Measurements from ENCODE around the gene BANP.
"Not testable (repeated sequence)": the region's sequence is repeated elsewhere in the genome, so short reads cannot be mapped to it uniquely, and the experiment has no call there.

BANP gene

DNA sequence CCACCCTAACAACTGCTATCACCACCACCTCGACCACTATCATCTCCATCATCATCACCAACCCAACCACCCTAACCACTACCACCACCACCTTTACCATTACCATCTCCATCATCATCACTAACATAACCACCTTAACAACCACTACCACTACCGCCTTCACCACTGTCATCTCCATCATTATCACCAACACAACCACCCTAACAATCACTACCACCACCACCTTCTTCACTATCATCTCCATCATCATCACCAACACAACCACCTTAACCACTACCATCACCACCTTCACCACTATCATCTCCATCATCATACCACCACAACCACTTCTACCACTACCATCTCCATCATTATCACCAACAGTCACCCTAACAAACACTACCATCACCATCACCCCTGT, 101.4 kb downstream of the BANP start:
- Histone ChIP-seq H3K9me2 (ENCODE audit: low read depth, low read length) (no peaks in the 10 kb centered on the region), H4K20me1 (ENCODE audit: insufficient read depth, low read length) (no peaks in the 10 kb centered on the region)

DNA sequence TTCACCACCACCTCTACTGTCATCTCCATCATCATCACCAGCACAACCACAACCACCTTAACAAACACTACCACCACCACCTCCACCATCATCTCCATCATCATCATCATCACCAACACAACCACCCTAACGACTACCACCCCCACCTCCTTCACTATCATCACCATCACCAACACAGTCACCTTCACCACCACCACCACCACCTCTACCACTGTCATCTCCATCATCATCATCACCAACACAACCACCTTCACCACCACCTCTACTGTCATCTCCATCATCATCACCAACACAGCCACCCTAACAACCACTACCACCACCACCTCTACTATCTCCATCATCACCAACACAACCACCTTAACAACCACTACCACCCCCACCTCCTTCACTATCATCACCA, 102.2 kb downstream of the BANP start:
- not testable (repeated sequence) for H3K79me2 ChIP-seq (ENCODE audit: insufficient read depth, low read length); H3K27me3 ChIP-seq (ENCODE audit: insufficient read depth, low read length); H3K4me3 ChIP-seq (ENCODE audit: low read depth, low read length, poor library complexity, severe bottlenecking); H2AFZ ChIP-seq (ENCODE audit: low read length); H3K4me2 ChIP-seq (ENCODE audit: low read length); H3F3A ChIP-seq (ENCODE audit: insufficient read depth, low read length); H3K9me3 ChIP-seq (ENCODE audit: low read length); H3K27ac ChIP-seq (ENCODE audit: low read depth, low read length, poor library complexity, severe bottlenecking); H3K9ac ChIP-seq (ENCODE audit: low read length); H3K9me2 ChIP-seq (ENCODE audit: low read depth, low read length); H3K4me1 ChIP-seq (ENCODE audit: insufficient read depth, low read length, severe bottlenecking); H4K20me1 ChIP-seq (ENCODE audit: insufficient read depth, low read length)
- H3K36me3 ChIP-seq (ENCODE audit: insufficient read depth, low read length): peaks cover 34% of the 10 kb centered on the region

More for the DNA sequence above, 101.4 kb downstream of the BANP start:
- TF ChIP-seq, protein P1, sequence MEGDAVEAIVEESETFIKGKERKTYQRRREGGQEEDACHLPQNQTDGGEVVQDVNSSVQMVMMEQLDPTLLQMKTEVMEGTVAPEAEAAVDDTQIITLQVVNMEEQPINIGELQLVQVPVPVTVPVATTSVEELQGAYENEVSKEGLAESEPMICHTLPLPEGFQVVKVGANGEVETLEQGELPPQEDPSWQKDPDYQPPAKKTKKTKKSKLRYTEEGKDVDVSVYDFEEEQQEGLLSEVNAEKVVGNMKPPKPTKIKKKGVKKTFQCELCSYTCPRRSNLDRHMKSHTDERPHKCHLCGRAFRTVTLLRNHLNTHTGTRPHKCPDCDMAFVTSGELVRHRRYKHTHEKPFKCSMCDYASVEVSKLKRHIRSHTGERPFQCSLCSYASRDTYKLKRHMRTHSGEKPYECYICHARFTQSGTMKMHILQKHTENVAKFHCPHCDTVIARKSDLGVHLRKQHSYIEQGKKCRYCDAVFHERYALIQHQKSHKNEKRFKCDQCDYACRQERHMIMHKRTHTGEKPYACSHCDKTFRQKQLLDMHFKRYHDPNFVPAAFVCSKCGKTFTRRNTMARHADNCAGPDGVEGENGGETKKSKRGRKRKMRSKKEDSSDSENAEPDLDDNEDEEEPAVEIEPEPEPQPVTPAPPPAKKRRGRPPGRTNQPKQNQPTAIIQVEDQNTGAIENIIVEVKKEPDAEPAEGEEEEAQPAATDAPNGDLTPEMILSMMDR (IDR thresholded peaks at IDR 0.05; ENCODE audit: low read length): no peak
- no peak for TF ChIP-seq EZH2 (IDR thresholded peaks at IDR 0.05; ENCODE audit: borderline replicate concordance, low read length)
- H3K27ac ChIP-seq (ENCODE audit: low read depth, low read length, poor library complexity, severe bottlenecking): no peak overlapping the region
- no peaks in the 10 kb centered on the region for H3F3A ChIP-seq (ENCODE audit: insufficient read depth, low read length)
- H2AFZ ChIP-seq (ENCODE audit: low read length): no peak overlapping the region
- H3K4me3 ChIP-seq (ENCODE audit: low read depth, low read length, poor library complexity, severe bottlenecking): no peak overlapping the region
- no peaks in the 10 kb centered on the region for H3K79me2 ChIP-seq (ENCODE audit: insufficient read depth, low read length)
- H3K4me2 ChIP-seq (ENCODE audit: low read length): no peak overlapping the region
- H3K9ac ChIP-seq (ENCODE audit: low read length): no peak overlapping the region
- H3K27me3 ChIP-seq (ENCODE audit: insufficient read depth, low read length): no peaks in the 10 kb centered on the region
- H3K36me3 ChIP-seq (ENCODE audit: insufficient read depth, low read length): peaks cover 43% of the 10 kb centered on the region
- no peaks in the 10 kb centered on the region for H3K4me1 ChIP-seq (ENCODE audit: insufficient read depth, low read length, severe bottlenecking)
- H3K9me3 ChIP-seq (ENCODE audit: low read length): no peaks in the 10 kb centered on the region

DNA sequence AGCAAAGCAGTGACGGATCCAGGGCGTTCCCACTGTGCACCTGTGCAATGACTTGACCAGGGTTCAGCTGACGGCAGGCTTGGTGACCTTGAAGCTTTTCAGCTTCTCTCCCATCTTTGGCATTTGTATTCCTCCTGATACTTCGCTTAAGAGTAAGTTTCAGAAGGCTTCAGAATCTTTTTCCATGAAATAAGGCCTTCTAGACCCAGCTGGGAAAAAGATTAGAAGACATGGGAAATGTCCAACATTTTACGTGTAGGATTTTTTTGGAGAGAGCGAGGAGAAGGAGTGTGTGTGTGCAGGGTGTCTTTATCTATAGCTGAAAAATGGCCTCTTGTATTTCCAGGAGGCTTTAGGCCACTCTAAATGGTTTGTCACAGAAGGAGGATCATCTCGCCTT, 104.1 kb downstream of the BANP start:
- peaks cover 26% of the 10 kb centered on the region for H3K36me3 ChIP-seq (ENCODE audit: insufficient read depth, low read length)

DNA sequence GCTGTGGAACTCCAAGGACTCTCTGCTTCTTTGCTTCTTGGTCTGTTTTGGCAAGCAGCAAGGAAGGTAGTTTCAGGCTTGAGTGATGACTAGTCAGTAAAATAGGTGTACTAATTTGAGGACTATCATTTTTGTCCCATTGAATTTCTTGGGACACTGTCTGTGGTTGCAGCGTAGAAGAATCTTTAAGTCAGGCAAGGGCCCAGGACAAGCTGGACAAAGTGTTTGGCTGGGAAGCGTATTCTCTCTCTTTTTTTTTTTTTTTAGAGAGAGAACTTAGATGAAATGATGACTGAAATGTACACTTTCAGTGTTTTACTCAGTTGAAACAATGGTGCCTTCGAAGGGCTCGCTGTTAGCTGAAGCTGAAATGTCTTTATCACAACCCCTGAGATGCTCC, 105.0 kb downstream of the BANP start:
- no peak overlapping the region for H3K4me3 ChIP-seq (ENCODE audit: low read depth, low read length, poor library complexity, severe bottlenecking)

More for the DNA sequence above, 104.1 kb downstream of the BANP start:
- no peaks in the 10 kb centered on the region for H3K9me2 ChIP-seq (ENCODE audit: low read depth, low read length)
- no peak overlapping the region for H3K27ac ChIP-seq (ENCODE audit: low read depth, low read length, poor library complexity, severe bottlenecking)
- TF ChIP-seq, protein P1 (IDR thresholded peaks at IDR 0.05; ENCODE audit: low read length): no peak
- no peak for TF ChIP-seq EZH2 (IDR thresholded peaks at IDR 0.05; ENCODE audit: borderline replicate concordance, low read length)
- H3K9me3 ChIP-seq (ENCODE audit: low read length): no peaks in the 10 kb centered on the region
- H3K27me3 ChIP-seq (ENCODE audit: insufficient read depth, low read length): no peaks in the 10 kb centered on the region
- no peak overlapping the region for H2AFZ ChIP-seq (ENCODE audit: low read length)
- H3K4me2 ChIP-seq (ENCODE audit: low read length): no peak overlapping the region
- no peaks in the 10 kb centered on the region for H3K79me2 ChIP-seq (ENCODE audit: insufficient read depth, low read length)
- H3K9ac ChIP-seq (ENCODE audit: low read length): no peak overlapping the region
- H3K4me3 ChIP-seq (ENCODE audit: low read depth, low read length, poor library complexity, severe bottlenecking): no peak overlapping the region
- no peaks in the 10 kb centered on the region for H4K20me1 ChIP-seq (ENCODE audit: insufficient read depth, low read length)
- no peaks in the 10 kb centered on the region for H3K4me1 ChIP-seq (ENCODE audit: insufficient read depth, low read length, severe bottlenecking)
- no peaks in the 10 kb centered on the region for H3F3A ChIP-seq (ENCODE audit: insufficient read depth, low read length)

More for the DNA sequence above, 105.0 kb downstream of the BANP start:
- TF ChIP-seq, protein P1 (IDR thresholded peaks at IDR 0.05; ENCODE audit: low read length): no peak
- no peak for TF ChIP-seq EZH2 (IDR thresholded peaks at IDR 0.05; ENCODE audit: borderline replicate concordance, low read length)
- Histone ChIP-seq H3K4me2 (ENCODE audit: low read length) (no peak overlapping the region), H2AFZ (ENCODE audit: low read length) (no peak overlapping the region), H3K27ac (ENCODE audit: low read depth, low read length, poor library complexity, severe bottlenecking) (no peak overlapping the region), H3K4me1 (ENCODE audit: insufficient read depth, low read length, severe bottlenecking) (no peaks in the 10 kb centered on the region), H3K27me3 (ENCODE audit: insufficient read depth, low read length) (no peaks in the 10 kb centered on the region), H3K9ac (ENCODE audit: low read length) (no peak overlapping the region), H3K79me2 (ENCODE audit: insufficient read depth, low read length) (no peaks in the 10 kb centered on the region), H4K20me1 (ENCODE audit: insufficient read depth, low read length) (no peaks in the 10 kb centered on the region), H3K36me3 (ENCODE audit: insufficient read depth, low read length) (peaks cover 25% of the 10 kb centered on the region), H3K9me3 (ENCODE audit: low read length) (no peaks in the 10 kb centered on the region), H3K9me2 (ENCODE audit: low read depth, low read length) (no peaks in the 10 kb centered on the region), H3F3A (ENCODE audit: insufficient read depth, low read length) (no peaks in the 10 kb centered on the region)

Data from OCI-LY1 (cell line).